ENCODE measurements around the gene OPCML.

GRCh38 chr11:133146697-133147306 lies 385.5 kb downstream of the OPCML start:
- TF ChIP-seq, protein P1, sequence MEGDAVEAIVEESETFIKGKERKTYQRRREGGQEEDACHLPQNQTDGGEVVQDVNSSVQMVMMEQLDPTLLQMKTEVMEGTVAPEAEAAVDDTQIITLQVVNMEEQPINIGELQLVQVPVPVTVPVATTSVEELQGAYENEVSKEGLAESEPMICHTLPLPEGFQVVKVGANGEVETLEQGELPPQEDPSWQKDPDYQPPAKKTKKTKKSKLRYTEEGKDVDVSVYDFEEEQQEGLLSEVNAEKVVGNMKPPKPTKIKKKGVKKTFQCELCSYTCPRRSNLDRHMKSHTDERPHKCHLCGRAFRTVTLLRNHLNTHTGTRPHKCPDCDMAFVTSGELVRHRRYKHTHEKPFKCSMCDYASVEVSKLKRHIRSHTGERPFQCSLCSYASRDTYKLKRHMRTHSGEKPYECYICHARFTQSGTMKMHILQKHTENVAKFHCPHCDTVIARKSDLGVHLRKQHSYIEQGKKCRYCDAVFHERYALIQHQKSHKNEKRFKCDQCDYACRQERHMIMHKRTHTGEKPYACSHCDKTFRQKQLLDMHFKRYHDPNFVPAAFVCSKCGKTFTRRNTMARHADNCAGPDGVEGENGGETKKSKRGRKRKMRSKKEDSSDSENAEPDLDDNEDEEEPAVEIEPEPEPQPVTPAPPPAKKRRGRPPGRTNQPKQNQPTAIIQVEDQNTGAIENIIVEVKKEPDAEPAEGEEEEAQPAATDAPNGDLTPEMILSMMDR (IDR thresholded peaks at IDR 0.05; ENCODE audit: insufficient read depth, low read length): no peak
- TF ChIP-seq POLR2AphosphoS5 (IDR thresholded peaks at IDR 0.05; ENCODE audit: low read depth): no peak
- no peak for TF ChIP-seq REST (IDR thresholded peaks at IDR 0.05; ENCODE audit: insufficient replicate concordance, low read depth)
- TF ChIP-seq GABPA (IDR thresholded peaks at IDR 0.05; ENCODE audit: low read depth): no peak

Data from HL-60 (cell line).